Esophagus muscularis mucosa (tissue), 4 donors: ENCODE results near the gene PF4V1.

Experiments
- CTCF ChIP-seq, 3 experiments: fragments of 200-600 bp in 2 of 3; fragments of 450-650 bp in 1 of 3; sonication (generic) in 2 of 3; IDR thresholded peaks; one replicate each; pipeline ENCODE4 v1.5.1; 2017 to 2019; ENCODE audit warnings: antibody characterized with exemption in 3 of 3, mild to moderate bottlenecking in 2 of 3, moderate library complexity in 1 of 3
- EP300 ChIP-seq: sonication (generic); formaldehyde crosslinking; IDR thresholded peaks from one replicate; pipeline ENCODE4 v1.6.1; 2017; ENCODE audit warnings: antibody characterized with exemption
- POLR2A ChIP-seq: fragments of 450-650 bp; IDR thresholded peaks from one replicate; pipeline ENCODE4 v1.6.1; 2017; ENCODE audit warnings: antibody characterized with exemption, moderate library complexity, mild to moderate bottlenecking, low read depth

GRCh38 chr4:73822812-73823504 is 30.1 kb upstream of the PF4V1 start:
- TF ChIP-seq POLR2A (no peak), CTCF (IDR thresholded peaks at IDR 0.05) (no peak), EP300 (no peak)
